Fibroblast of lung (primary cell): Measurements from ENCODE around the gene OLA1.

Experiments used
- EZH2 ChIP-seq: IDR thresholded peaks from 2 replicates; pipeline ENCODE4 v1.5.1; 2012; ENCODE audit warnings: low read length, control low read depth, mild to moderate bottlenecking; ENCODE audit errors: missing control alignments
- TF ChIP-seq, protein P1 (sequence below), 2 donors: IDR thresholded peaks in 1 of 2; conservative IDR thresholded peaks in 1 of 2; 1 replicate in 1 of 2; 2 replicates in 1 of 2; pipeline ENCODE4 v1.5.1; 2011 to 2012; ENCODE audit warnings: low read length in 2 of 2, control low read depth in 1 of 2, inconsistent platforms in 1 of 2, low read depth in 1 of 2, mild to moderate bottlenecking in 1 of 2

DNA sequence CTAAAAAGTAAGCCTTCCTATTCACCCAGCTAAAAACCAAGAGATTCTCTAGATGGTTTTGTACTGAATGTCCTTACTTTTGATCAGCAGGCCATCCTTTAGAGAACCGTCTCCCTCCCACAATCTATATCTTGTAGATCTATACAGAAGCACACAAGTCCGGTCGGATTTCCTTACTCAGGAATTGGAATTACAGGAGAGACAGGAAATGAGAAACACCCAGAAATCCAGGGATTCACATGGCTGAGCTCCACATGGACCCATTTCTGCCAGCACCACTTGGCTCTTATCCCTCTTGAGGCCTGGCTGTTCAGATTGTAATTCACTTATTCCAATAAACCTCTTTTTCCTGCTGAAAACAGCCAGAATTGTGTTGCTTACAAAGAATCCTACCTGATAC is 4.5 kb downstream of the OLA1 start:
- TF ChIP-seq, protein P1, sequence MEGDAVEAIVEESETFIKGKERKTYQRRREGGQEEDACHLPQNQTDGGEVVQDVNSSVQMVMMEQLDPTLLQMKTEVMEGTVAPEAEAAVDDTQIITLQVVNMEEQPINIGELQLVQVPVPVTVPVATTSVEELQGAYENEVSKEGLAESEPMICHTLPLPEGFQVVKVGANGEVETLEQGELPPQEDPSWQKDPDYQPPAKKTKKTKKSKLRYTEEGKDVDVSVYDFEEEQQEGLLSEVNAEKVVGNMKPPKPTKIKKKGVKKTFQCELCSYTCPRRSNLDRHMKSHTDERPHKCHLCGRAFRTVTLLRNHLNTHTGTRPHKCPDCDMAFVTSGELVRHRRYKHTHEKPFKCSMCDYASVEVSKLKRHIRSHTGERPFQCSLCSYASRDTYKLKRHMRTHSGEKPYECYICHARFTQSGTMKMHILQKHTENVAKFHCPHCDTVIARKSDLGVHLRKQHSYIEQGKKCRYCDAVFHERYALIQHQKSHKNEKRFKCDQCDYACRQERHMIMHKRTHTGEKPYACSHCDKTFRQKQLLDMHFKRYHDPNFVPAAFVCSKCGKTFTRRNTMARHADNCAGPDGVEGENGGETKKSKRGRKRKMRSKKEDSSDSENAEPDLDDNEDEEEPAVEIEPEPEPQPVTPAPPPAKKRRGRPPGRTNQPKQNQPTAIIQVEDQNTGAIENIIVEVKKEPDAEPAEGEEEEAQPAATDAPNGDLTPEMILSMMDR (conservative IDR thresholded peaks at IDR 0.05 in 1 of 2, IDR thresholded peaks at IDR 0.05 in 1 of 2; ENCODE audit: low read depth in 1 of 2, low read length in 2 of 2), result no peak
- TF ChIP-seq EZH2, result no peak
